HCT116 (cell line): Measurements from ENCODE around the gene ARHGEF10L. TPM values are rescaled to one million over a fixed set of nuclear protein-coding genes. Genes with fewer than 3 reads are reported as not detected.

ENCODE experiments used
- ATAC-seq: fragments of 200-7000 bp; cut with Tn5 transposase; 2 replicates; pipeline ENCODE4 v1.9.1; 2020; ENCODE audit warnings: mild to moderate bottlenecking, moderate library complexity
- BruUV-seq: library from RNA; stranded (reverse); fragments of 400-500 nt; replicated peaks from 2 replicates; lab custom pipeline; 2021; lab: Mats Ljungman, UMichigan
- CTCF ChIA-PET: fragments of 300-600 bp; sonication (Branson Sonifier 250); formaldehyde crosslinking; loops from one replicate; lab custom pipeline; 2021; ENCODE audit warnings: antibody characterized with exemption; lab: Charles Lee
- POLR2A ChIA-PET: fragments of 300-600, 350-600 bp; sonication (Branson Sonifier 250); formaldehyde crosslinking; loops from one replicate; lab custom pipeline; 2021; ENCODE audit warnings: antibody characterized with exemption; lab: Charles Lee
- RAD21 ChIA-PET, 2 experiments: fragments of 300-600 bp; sonication (Branson Sonifier 250); formaldehyde crosslinking; loops; one replicate each; lab custom pipeline; 2023; ENCODE audit warnings: low total read pairs in 2 of 2; ENCODE audit not compliant: uncharacterized antibody in 2 of 2, unreplicated experiment in 2 of 2, low non-redundant PET in 1 of 2; lab: Charles Lee
- DNase-seq: peaks from one replicate; pipeline ENCODE4 v3.0.0-alpha.2; 2010; ENCODE audit warnings: low read depth, low spot score
- H2AFZ ChIP-seq: fragments of 200-600 bp; shearing (Covaris generic), sonication (generic); 2 replicates; pipeline ENCODE4 v1.6.1; 2017; ENCODE audit warnings: low read depth, mixed run types, mixed read lengths, antibody characterized with exemption, low read length; ENCODE audit not compliant: poor library complexity, severe bottlenecking
- H3K27ac ChIP-seq: 2 replicates; pipeline ENCODE4 v1.5.1; 2012; ENCODE audit warnings: low read depth, low read length
- H3K27me3 ChIP-seq: fragments of 200-600 bp; sonication (generic); 2 replicates; pipeline ENCODE4 v1.6.1; 2016; ENCODE audit warnings: mixed run types, low read length, mixed read lengths; ENCODE audit not compliant: insufficient read depth
- H3K36me3 ChIP-seq, 2 experiments: fragments of 200-500 bp in 1 of 2; fragments of 200-600 bp in 1 of 2; sonication (Bioruptor generic) in 1 of 2; sonication (generic) in 1 of 2; 2 replicates each; pipeline versions ENCODE4 v1.5.1 to v1.6.1; 2014 to 2016; ENCODE audit warnings: low read length in 2 of 2, inconsistent platforms in 1 of 2, mixed read lengths in 1 of 2, mixed run types in 1 of 2; ENCODE audit not compliant: insufficient read depth in 2 of 2, control insufficient read depth in 1 of 2
- H3K4me1 ChIP-seq, 2 experiments: fragments of 200-600 bp in 1 of 2; sonication (generic) in 1 of 2; 2 replicates each; pipeline versions ENCODE4 v1.5.1 to v1.6.1; 2012 to 2017; ENCODE audit warnings: low read length in 2 of 2, inconsistent platforms in 1 of 2, mild to moderate bottlenecking in 1 of 2, mixed read lengths in 1 of 2, mixed run types in 1 of 2, moderate library complexity in 1 of 2; ENCODE audit not compliant: insufficient read depth in 2 of 2, control insufficient read depth in 1 of 2
- H3K4me2 ChIP-seq: fragments of 200-600 bp; sonication (generic); 2 replicates; pipeline ENCODE4 v1.6.1; 2017; ENCODE audit warnings: mixed run types, low read length, mixed read lengths
- H3K4me3 ChIP-seq, 2 experiments: fragments of 200-600 bp in 1 of 2; sonication (generic) in 1 of 2; replicated peaks in 1 of 2; 2 replicates each; pipeline ENCODE4 v1.5.1; 2011 to 2016; ENCODE audit warnings: low read length in 2 of 2, control low read depth in 1 of 2, low read depth in 1 of 2, mild to moderate bottlenecking in 1 of 2, mixed read lengths in 1 of 2, mixed run types in 1 of 2
- H3K79me2 ChIP-seq: fragments of 200-600 bp; sonication (generic); 2 replicates; pipeline ENCODE4 v1.6.1; 2017; ENCODE audit warnings: mild to moderate bottlenecking, mixed run types, low read length, moderate library complexity, mixed read lengths; ENCODE audit not compliant: insufficient read depth
- H3K9ac ChIP-seq: fragments of 200-600 bp; sonication (generic); 2 replicates; pipeline ENCODE4 v1.6.1; 2016; ENCODE audit warnings: low read length, mixed read lengths
- H3K9me2 ChIP-seq: fragments of 200-600 bp; sonication (generic), shearing (Covaris generic); 2 replicates; pipeline ENCODE4 v1.6.1; 2017; ENCODE audit warnings: mixed run types, mild to moderate bottlenecking, moderate library complexity; ENCODE audit not compliant: insufficient read depth
- H3K9me3 ChIP-seq, 2 experiments: fragments of 200-500 bp in 1 of 2; fragments of 200-600 bp in 1 of 2; sonication (Bioruptor generic) in 1 of 2; sonication (generic) in 1 of 2; 2 replicates each; pipeline ENCODE4 v1.6.1; 2014 to 2017; ENCODE audit warnings: low read length in 2 of 2, mixed read lengths in 2 of 2, inconsistent platforms in 1 of 2, low read depth in 1 of 2, mild to moderate bottlenecking in 1 of 2, mixed run types in 1 of 2, moderate library complexity in 1 of 2; ENCODE audit not compliant: control insufficient read depth in 1 of 2, insufficient read depth in 1 of 2
- H4K20me1 ChIP-seq: fragments of 200-600 bp; sonication (generic), shearing (Covaris generic); 2 replicates; pipeline ENCODE4 v1.6.1; 2017; ENCODE audit warnings: mixed run types, mild to moderate bottlenecking, moderate library complexity; ENCODE audit not compliant: insufficient read depth
- CBX3 ChIP-seq: IDR thresholded peaks from 2 replicates; pipeline ENCODE4 v1.6.1; 2012; ENCODE audit warnings: low read depth
- CEBPB ChIP-seq: IDR thresholded peaks from 2 replicates; pipeline ENCODE4 v1.6.1; 2012; ENCODE audit warnings: low read depth
- CTCF ChIP-seq, 3 experiments: fragments of 200-600 bp in 1 of 3; sonication (generic) in 1 of 3; IDR thresholded peaks in 2 of 3; conservative IDR thresholded peaks in 1 of 3; 2 replicates each; pipeline ENCODE4 v1.5.1; 2012 to 2017; ENCODE audit warnings: low read depth in 2 of 3, low read length in 2 of 3, antibody characterized with exemption in 1 of 3, borderline replicate concordance in 1 of 3, control low read depth in 1 of 3, mild to moderate bottlenecking in 1 of 3, mixed read lengths in 1 of 3, mixed run types in 1 of 3, moderate library complexity in 1 of 3; ENCODE audit not compliant: insufficient read depth in 1 of 3
- ELF1 ChIP-seq: IDR thresholded peaks from 2 replicates; pipeline ENCODE4 v1.6.1; 2012; ENCODE audit warnings: low read depth, borderline replicate concordance
- EZH2 ChIP-seq: fragments of 200-600 bp; sonication (generic); IDR thresholded peaks from 2 replicates; pipeline ENCODE4 v1.6.1; 2017; ENCODE audit warnings: antibody characterized with exemption, mixed run types
- EZH2phosphoT487 ChIP-seq: fragments of 200-600 bp; IDR thresholded peaks from 2 replicates; pipeline ENCODE4 v1.6.1; 2018; ENCODE audit warnings: antibody characterized with exemption, borderline replicate concordance
- FOSL1 ChIP-seq: IDR thresholded peaks from 2 replicates; pipeline ENCODE4 v1.6.1; 2012; ENCODE audit warnings: low read depth
- JUND ChIP-seq: IDR thresholded peaks from 2 replicates; pipeline ENCODE4 v1.6.1; 2012
- MAX ChIP-seq: IDR thresholded peaks from 2 replicates; pipeline ENCODE4 v1.6.1; 2012
- POLR2AphosphoS5 ChIP-seq: IDR thresholded peaks from 2 replicates; pipeline ENCODE4 v1.6.1; 2011; ENCODE audit warnings: mild to moderate bottlenecking, low read depth, low read length, moderate library complexity
- SIN3A ChIP-seq: IDR thresholded peaks from 2 replicates; pipeline ENCODE4 v1.6.1; 2012; ENCODE audit warnings: low read depth
- ZBTB33 ChIP-seq: IDR thresholded peaks from 2 replicates; pipeline ENCODE4 v1.6.1; 2011; ENCODE audit warnings: mild to moderate bottlenecking, low read length, moderate library complexity; ENCODE audit not compliant: insufficient replicate concordance; ENCODE audit errors: extremely low read depth
- ZFX ChIP-seq: fragments of 450-650 bp; IDR thresholded peaks from 2 replicates; pipeline ENCODE4 v1.6.1; 2017
- ZNF274 ChIP-seq: fragments of 200-500 bp; sonication (Bioruptor generic); IDR thresholded peaks from 2 replicates; pipeline ENCODE4 v1.6.1; 2014; ENCODE audit warnings: mild to moderate bottlenecking, low read depth, low read length, inconsistent platforms
- intact Hi-C: fragments of 100-400 bp; cut with micrococcal nuclease; formaldehyde crosslinking; loops from 2 replicates; pipeline ENCODE4 v1.10.0; 2022
- total RNA-seq: library from RNA; stranded (reverse); gene quantifications from one replicate; pipeline ENCODE4 v1.2.1, GENCODE V29; 2021; ENCODE audit not compliant: unreplicated experiment

Gene ARHGEF10L
- total RNA-seq, 1 experiment from 2014 or later = 14.7 TPM

GRCh38 chr1:17664322-17664721 is 124.8 kb downstream of the ARHGEF10L start:
- H3K9me3 ChIP-seq = no peaks in the 10 kb centered on the region
- intact Hi-C loops = no loop called here
- no TSS peak for BruUV-seq
- H2AFZ ChIP-seq = no peak overlapping the region
- CTCF ChIA-PET = no interaction called here
- no peaks in the 10 kb centered on the region for H3K79me2 ChIP-seq
- TF ChIP-seq CTCF (IDR thresholded peaks at IDR 0.05 in 2 of 3, conservative IDR thresholded peaks at IDR 0.05 in 1 of 3; ENCODE audit: borderline replicate concordance in 1 of 3, insufficient read depth in 1 of 3, low read depth in 2 of 3, low read length in 2 of 3) = peak in 1 of 3 experiments; percentile 19; a peak in 1 of 6 replicates
- no peak for TF ChIP-seq MAX
- no peak for TF ChIP-seq ZBTB33
- H3K4me1 ChIP-seq = 0 out of 4 replicates have a peak, but pooled peaks cover 0 to 4% of the 10 kb centered on the region in 2 experiments
- POLR2A ChIA-PET = no interaction called here
- no peak for DNase-seq
- H3K9me2 ChIP-seq = no peaks in the 10 kb centered on the region
- H4K20me1 ChIP-seq = no peaks in the 10 kb centered on the region
- H3K36me3 ChIP-seq = no peaks in the 10 kb centered on the region
- no peak overlapping the region for H3K4me3 ChIP-seq
- RAD21 ChIA-PET = no interaction called here
- H3K4me2 ChIP-seq = no peak overlapping the region
- no peak overlapping the region for H3K27ac ChIP-seq
- H3K27me3 ChIP-seq = no peaks in the 10 kb centered on the region
- peak; percentile 40 for ATAC-seq
- no peak overlapping the region for H3K9ac ChIP-seq

- no peaks in the 10 kb centered on the region for H3K79me2 ChIP-seq
- ATAC-seq = no peak
- CTCF ChIA-PET = no interaction called here
- H3K4me3 ChIP-seq = no peak overlapping the region
- no TSS peak for BruUV-seq
- no peak for DNase-seq
- H3K9me3 ChIP-seq = no peaks in the 10 kb centered on the region
- POLR2A ChIA-PET = no interaction called here
- no peaks in the 10 kb centered on the region for H4K20me1 ChIP-seq
- no peak overlapping the region for H3K9ac ChIP-seq
- H3K4me2 ChIP-seq = no peak overlapping the region
- H3K9me2 ChIP-seq = no peaks in the 10 kb centered on the region
- no peaks in the 10 kb centered on the region for H3K36me3 ChIP-seq
- no peaks in the 10 kb centered on the region for H3K27me3 ChIP-seq
- 0 out of 4 replicates have a peak, but pooled peaks cover 0 to 4% of the 10 kb centered on the region in 2 experiments for H3K4me1 ChIP-seq
- no peak overlapping the region for H2AFZ ChIP-seq
- intact Hi-C loops = no loop called here
- no peak overlapping the region for H3K27ac ChIP-seq
- RAD21 ChIA-PET = no interaction called here
- TF ChIP-seq ZFX (no peak), EZH2 (no peak), CBX3 (no peak), JUND (no peak), CEBPB (no peak), POLR2AphosphoS5 (no peak), ZNF274 (no peak), ELF1 (no peak), MAX (no peak), CTCF (IDR thresholded peaks at IDR 0.05 in 2 of 3, conservative IDR thresholded peaks at IDR 0.05 in 1 of 3; ENCODE audit: borderline replicate concordance in 1 of 3, insufficient read depth in 1 of 3, low read depth in 2 of 3, low read length in 2 of 3) (no peak), FOSL1 (no peak), EZH2phosphoT487 (no peak), SIN3A (no peak)
Measured at GRCh38 chr1:17665054-17665453, 125.6 kb downstream of the ARHGEF10L start.
